Activated CD8-positive, alpha-beta memory T cell treated with anti-CD3 and anti-CD28 coated beads, Interleukin-2, amount 50 U/mL, for 24 hours (primary cell): ENCODE data around the gene MINK1.

Experiments
- DNase-seq: peaks from one replicate; pipeline ENCODE4 v3.0.0-alpha.2; 2020; ENCODE audit errors: extremely low read depth

Gene MINK1

DNA sequence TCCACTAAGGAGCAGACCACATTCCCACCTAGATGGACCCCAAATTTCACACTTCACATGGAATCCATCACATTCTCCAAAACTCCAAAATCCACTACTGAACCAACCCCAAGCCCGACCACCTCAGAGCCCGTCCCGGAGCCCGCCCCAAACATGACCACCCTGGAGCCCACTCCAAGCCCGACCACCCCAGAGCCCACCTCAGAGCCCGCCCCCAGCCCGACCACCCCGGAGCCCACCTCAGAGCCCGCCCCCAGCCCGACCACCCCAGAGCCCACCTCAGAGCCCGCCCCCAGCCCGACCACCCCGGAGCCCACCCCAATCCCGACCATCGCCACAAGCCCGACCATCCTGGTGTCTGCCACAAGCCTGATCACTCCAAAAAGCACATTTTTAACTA lies 100.5 kb downstream of the MINK1 start:
- DNase-seq: no peak

DNA sequence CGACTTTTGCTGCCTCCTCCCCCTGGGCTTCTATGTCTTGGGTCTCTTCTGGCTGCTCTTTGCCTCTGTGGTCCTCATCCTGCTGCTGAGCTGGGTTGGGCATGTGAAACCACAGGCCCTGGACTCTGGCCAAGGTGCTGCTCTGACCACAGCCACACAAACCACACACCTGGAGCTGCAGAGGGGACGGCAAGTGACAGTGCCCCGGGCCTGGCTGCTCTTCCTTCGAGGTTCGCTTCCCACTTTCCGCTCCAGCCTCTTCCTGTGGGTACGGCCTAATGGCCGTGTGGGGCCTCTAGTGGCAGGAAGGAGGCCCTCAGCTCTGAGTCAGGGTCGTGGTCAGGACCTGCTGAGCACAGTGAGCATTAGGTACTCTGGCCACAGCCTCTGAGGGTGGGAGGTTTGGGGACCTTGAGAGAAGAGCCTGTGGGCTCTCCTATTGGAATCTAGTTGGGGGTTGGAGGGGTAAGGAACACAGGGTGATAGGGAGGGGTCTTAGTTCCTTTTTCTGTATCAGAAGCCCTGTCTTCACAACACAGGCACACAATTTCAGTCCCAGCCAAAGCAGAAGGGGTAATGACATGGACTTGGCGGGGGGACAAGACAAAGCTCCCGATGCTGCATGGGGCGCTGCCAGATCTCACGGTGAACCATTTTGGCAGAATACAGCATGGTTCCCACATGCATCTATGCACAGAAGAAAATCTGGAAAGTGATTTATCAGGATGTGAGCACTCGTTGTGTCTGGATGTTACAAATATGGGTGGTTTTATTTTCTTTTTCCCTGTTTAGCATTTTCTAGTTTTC lies 101.2 kb downstream of the MINK1 start:
- DNase-seq: no peak

DNA sequence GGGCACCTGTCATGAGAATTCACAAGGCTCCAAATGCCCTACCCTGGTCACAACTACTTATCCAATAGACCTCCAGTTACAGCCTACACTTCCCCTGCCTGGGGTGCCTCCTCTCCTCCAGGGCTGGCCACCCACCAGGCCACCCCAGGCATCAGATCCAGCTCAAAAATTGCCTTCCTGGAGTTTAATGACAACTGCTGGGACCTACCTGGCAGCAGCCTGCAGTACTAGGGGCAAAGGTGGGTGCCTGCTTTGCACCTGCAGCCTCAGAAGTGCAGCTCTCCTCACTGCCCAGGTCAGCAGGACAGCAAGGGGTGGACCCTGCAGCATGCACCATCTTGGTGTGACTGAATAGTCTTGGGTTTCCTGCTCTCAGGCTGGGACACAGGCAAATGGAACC lies 102.5 kb downstream of the MINK1 start:
- no peak for DNase-seq

DNA sequence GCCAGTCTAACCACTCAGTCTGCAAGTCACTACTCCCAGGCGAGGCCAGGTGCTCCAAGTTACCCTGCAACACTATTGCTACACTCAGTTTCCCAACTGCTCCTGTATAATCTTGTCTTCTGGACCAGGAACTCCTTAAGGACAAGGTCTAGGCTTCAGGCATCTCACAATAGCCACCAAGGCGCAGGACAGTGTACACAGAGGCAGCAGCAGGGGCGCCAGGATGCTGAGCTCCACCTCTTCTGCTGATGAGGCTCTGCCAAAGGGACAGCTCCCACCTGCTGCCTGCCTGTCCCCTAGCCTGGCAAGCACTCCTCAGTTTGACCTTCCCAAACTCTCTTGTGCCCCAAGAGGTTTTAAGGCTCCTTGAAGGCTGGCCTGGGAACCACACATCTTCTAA lies 103.3 kb downstream of the MINK1 start:
- DNase-seq: no peak

DNA sequence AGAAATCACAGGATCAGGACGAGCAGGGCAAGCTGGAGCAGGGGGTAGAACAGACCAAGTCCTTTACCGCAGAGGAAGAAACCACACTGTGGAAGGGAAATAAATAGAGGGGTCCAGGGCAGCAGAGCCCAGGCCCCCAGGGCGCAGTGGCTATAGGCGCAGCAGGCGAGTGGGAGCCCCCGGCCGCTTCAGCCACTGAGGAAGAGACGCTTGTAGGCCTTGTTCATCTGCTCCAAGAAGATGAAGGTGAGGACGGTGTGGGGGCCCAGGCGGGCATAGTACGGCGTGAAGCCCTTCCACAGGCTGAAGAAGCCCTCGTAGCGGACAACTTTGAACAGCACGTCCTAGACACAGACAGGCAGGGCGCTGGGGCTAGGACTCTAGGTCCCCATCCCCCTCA lies 104.4 kb downstream of the MINK1 start:
- DNase-seq: no peak

DNA sequence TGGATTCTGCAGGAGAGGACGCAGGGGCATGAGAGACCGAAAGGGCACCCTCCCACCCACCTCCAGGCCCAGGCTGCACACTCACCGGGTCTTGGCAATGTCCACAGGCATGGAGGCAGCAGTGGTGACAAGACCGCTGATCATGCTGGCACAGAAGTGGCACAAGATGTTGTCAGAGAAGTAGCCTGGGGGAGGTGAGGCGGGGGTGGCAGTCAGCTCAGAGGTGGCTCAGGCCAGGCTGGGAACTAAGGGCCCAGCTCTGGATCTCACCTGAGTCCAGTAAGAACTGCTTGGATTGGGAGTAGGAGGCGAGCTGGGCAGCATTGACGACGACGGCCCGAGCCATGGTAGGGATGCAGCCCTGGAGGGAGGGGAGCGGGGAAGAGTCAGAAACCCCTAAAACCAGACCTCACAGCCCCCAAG lies 104.9 kb downstream of the MINK1 start:
- no peak for DNase-seq

DNA sequence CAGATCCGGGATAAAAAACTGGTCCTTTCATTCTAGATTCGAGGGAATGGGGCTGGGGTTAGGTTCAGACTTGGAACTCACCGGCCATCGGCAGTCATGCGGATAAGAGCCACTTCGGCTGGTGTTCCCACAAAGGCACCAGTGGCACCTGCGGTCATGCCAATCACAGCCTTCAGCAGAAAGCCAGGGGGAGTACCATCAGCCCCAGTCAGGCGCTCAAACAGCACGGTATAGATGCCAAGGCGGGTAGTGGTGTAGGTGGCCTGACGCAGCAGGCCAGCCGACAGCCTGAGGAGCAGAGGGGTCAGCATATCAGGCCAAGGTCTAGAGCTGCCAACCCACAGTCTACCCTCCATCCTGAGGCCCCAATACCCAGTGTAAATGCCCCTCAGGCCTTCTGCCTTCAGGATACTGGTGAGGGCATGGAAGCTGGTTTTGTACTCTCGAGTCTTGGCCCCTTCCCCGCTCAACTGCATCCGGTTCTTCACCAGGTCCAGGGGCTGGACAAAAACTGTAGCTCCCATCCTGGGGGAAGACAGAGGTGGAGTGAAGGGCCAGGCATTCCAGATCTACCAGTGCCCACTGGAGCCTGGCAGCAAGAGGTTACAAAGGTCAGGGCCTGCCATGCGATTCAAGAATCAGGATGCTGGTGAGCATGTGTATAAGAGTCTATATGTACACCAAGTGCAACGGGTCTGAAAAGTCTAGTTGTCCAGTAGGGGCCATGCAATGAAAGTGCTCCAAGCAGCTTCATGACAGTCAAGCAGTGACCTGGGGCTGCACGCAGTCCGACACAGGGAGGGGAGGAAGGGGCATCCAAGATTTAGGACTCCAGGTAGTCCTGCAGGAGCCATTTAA lies 105.8 kb downstream of the MINK1 start:
- DNase-seq: no peak

DNA sequence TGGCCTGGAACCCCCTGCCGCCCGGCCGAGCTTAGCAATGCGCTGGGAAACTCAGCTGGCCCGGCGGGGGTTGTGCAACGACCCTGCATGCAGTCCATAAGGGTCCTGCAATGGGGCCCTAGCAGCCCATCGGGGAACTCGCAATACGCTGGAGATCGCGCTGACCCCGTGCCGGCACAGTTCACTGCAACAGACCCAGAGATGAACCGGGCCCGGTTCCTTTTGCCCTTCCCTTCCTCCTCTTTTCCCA lies 106.3 kb downstream of the MINK1 start:
- DNase-seq: no peak

DNA sequence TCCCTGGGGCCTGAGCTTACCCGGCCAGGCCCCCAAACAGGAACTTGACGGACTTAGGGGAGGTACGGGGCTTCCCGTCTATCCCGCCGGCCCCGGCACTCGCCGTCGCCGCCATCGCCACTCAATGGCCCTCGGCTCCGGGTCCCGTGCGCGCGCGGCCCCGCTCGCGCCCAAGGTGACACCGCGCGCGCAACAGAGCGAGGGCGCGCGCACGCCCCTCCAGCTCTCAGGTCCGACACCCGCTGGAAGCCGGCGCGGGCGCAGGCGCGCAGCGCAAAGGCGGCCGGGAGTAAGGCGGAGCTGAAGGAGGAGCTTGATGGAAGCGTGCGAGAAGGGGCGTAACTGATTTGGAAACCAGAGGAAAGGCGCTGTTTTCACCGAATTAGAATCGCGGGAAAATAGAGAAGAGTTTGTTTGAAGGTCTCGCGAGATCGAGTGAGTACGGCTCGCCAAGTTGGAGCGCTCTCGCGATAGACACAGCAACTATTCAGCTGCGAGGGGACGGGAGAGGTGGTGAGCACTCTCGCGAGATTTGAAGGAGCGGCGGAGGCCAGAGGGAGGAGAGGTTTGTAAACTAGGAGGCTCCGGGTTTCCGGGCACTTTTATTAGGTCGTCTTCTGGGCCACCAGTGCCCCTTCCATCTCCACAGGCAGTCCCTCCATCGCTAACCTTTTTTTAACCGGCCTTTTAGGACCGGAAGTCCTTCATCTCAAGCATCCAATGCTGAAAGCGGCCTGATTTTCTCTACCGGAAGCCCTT lies 106.8 kb downstream of the MINK1 start, which contains the start of the genes RNF167 and SLC25A11:
TSS of gene RNF167 (plus strand) at position 473 of the 759 bp plus-strand sequence. CDS start 642 bp downstream, outside the sequence.
TSS of gene SLC25A11 (minus strand) at position 251 of the 759 bp plus-strand sequence. CDS start at position 115, 136 bp downstream.
- peak; percentile 90 for DNase-seq

DNA sequence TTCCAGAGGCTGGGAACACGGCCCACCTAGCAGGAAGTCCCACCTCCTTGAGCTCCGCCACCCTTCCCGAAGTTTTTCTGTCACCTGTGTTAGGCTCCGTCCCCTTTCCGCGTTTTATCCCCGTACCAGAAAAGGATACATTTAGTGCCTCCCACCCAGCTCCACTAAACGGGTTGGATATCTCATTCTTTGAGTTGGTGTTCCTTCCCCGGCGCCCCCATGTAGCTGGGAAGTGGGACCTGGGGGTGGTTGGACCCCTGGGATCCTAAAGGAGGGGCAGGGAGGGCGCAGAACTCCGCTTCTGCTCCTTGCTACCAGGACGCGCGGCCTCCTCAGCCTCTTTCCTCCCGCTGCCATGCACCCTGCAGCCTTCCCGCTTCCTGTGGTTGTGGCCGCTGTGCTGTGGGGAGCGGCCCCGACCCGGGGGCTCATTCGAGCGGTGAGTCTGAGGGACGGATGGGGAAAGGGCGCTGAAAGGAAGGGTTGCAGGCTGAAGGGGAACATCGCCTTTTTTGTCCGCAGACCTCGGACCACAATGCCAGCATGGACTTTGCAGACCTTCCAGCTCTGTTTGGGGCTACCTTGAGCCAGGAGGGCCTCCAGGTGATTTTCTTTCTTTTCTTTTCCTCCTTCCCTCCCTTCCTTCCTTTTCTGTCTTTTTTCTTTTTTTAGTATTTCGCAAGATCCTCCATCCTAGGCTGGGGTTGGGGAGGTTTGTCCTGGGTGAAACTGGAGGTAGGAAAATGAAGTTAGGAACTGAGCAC lies 107.6 kb downstream of the MINK1 start:
- no peak for DNase-seq

DNA sequence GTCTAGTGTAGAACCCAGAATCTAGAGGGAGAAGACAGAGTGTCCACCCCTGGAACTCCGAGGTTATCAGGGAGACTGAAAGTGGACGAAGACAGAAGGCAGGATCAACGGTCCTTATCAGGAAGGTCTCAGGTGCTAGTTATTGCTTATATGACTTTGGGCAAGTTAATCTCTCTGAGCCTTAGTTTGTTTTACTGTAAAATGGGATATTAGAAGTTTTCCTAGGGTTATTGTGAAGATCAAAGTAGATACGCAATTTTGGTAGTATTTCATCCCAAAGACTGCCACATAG lies 108.1 kb downstream of the MINK1 start:
- DNase-seq: no peak

DNA sequence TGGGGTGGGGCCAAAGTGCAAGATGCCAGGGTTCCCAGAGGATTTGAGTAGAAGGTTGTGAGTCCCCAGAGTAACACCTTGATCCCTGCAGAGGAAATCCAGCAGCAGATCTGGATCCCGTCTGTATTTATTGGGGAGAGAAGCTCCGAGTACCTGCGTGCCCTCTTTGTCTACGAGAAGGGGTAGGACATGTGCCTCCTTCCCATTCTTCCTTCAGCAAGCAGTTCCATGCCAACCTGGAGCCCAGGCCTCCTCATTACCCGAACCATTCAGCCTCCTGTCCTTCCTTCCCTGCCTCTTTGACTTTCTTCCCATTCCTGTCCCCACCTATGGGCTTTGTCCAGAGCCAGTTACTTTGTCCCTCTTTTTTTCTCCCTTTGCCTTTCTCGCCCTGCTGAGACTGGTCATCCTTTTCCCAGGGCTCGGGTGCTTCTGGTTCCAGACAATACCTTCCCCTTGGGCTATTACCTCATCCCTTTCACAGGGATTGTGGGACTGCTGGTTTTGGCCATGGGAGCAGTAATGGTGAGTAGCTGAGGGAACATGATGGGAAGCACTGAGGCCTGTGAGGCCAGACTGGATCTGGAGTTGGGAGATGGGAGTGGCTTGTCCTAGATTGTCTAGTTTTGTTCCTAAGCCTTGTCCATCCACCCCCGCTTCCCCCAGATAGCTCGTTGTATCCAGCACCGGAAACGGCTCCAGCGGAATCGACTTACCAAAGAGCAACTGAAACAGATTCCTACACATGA lies 109.8 kb downstream of the MINK1 start:
- DNase-seq: no peak

DNA sequence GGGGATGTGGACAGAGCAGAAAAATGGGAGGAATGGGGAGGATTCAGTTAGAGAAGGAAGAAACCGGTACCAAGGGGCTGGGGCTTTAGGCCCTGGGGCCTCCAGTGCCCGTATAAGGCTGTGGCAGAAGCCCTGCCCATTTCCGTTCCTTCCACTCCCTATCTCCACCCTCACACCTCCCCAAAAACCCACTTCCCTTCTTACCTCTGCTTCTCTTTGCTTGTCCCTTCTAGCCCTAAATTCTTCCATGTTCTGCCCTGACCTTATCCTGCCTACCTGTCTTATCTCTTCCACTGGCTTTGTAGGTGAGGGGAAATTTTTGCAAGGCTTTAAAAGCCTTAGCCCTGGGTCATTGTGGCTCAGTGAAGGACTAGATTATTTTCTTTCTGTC lies 111.0 kb downstream of the MINK1 start:
- no peak for DNase-seq

DNA sequence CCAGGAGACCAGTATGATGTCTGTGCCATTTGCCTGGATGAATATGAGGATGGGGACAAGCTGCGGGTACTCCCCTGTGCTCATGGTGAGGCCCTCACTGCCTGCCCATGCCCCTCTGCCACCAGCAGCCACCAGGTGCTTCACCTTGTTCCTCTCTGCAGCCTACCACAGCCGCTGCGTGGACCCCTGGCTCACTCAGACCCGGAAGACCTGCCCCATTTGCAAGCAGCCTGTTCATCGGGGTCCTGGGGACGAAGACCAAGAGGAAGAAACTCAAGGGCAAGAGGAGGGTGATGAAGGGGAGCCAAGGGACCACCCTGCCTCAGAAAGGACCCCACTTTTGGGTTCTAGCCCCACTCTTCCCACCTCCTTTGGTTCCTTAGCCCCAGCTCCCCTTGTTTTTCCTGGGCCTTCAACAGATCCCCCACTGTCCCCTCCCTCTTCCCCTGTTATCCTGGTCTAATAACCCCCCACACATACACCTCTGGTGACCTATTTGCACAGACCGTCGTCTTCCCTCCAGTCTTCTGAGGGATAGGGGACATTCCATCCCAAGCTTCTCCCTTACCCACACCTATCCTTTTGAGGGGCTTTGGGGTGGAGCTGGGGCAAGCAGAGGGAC lies 111.5 kb downstream of the MINK1 start:
- no peak for DNase-seq

DNA sequence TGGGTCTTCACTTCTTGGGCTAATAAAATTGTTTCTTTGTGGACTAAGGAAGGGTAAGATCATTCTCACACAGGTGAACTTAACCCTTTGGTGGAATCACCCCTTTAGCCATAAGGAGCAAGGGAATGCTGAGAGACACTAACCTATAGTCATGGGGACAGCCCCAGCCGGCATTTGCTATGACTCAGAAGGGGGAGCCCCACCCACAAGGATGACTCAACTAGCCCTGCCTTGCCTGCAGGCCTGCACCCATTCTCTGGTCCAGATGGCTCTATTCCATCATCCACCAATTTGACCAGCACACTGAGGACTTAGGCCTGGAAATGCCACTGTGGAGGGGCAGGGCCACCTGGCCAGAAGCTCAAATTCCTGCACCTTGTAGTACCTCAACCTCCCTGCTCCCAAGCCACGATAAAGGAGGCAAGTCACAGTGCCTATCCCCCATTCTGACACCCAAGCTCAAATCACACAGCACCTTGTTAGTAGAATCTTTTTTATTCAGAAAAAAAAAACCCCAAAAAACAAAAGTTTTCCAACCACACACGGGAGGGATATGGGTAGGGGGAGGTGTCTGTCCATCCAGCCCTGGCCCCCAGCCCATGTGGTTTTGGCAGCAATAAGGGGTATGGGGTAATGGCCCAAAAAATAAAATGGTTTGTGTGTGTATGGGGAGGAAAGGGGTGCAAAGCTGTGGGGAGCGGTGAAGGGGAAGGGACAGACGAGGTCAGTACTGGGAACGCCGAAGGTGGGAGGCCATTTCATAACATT lies 112.2 kb downstream of the MINK1 start:
- DNase-seq: peak; percentile 77

DNA sequence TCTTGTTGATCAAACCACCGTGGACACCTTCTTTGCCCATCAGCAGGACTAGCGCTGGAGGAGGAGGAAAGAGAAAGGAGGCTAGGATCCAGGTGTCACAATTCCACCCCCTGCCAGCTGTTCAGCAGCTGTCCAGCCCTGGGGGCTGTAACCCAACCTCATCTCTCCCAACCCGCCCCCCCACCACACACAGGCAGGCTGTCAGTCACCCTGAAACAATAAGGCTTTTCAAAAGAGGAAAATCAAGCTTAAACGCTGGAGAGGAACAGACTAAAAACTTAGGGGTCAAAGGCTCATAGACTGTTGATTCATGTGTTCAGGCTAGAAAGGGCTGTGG lies 112.8 kb downstream of the MINK1 start:
- DNase-seq: no peak

DNA sequence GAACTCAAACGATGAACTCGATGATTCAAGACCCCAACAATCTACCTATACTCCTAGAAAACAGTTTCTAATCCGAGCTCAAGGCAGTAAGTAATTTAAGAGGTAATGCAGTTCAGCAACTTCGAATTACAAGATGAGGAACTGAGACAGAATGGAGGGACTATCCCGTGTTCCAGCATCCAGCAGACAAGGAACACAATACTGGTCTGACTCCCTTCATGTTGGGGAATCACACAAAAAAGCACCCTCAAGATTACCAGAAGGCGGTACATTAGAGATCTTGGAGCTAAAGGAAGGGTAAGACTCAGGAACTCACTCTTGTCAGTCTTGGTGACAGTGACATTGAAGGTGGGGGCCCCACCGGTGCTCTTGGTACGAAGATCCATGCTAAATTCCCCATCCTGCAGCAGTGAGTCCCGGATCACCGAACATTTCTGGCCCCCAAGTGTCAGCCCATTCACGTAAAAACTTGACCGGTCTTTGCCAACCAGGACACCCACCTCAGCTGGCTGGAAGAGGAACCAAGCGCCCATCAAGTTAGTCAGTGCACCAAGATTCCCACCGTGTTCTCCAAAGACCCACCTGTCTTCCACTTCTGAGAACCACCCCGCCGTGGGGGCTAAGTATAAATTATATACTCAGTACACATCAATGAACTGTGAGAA lies 113.3 kb downstream of the MINK1 start:
- DNase-seq: no peak

DNA sequence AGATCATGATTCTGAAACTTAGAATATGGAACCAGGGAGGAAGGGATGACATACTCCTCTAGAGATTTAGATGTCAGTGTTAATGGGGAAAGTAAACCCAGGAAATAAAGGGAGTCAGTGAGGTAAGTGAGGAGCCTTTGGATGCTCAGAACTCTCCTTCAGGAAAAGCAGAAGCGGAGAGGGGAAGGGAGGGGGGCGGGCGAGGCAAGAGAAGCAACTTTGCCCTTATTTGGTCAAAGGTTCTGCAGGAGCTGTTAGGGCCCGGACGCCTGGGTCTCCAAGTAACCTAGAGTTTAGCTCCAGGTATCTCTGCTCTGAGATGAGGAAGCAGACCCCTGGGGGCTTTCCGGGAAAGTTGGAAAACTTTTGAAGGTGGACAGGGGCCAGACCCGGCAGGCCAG lies 113.9 kb downstream of the MINK1 start:
- no peak for DNase-seq
